Bronchial epithelial cell (primary cell): Measurements from ENCODE around the gene UBB. TPM values are rescaled to one million over a fixed set of nuclear protein-coding genes. Genes with fewer than 3 reads are reported as not detected.
"Not testable (repeated sequence)": the region's sequence is repeated elsewhere in the genome, so short reads cannot be mapped to it uniquely, and the experiment has no call there.

ENCODE experiments used
- DNase-seq: peaks from one replicate; pipeline ENCODE4 v3.0.0-alpha.2; 2010; ENCODE audit warnings: low read depth
- FAIRE-seq: peaks from 2 replicates; lab custom pipeline; 2011; peaks lifted over from hg19 to GRCh38; lab: Jason Lieb, UNC
- H3K27me3 ChIP-seq: 2 replicates; pipeline ENCODE4 v1.5.1; 2011; ENCODE audit warnings: low read length; ENCODE audit not compliant: control insufficient read depth, insufficient read depth
- H3K36me3 ChIP-seq: 2 replicates; pipeline ENCODE4 v1.5.1; 2011; ENCODE audit warnings: low read length; ENCODE audit not compliant: control insufficient read depth, insufficient read depth
- H3K4me3 ChIP-seq: 2 replicates; pipeline ENCODE4 v1.5.1; 2011; ENCODE audit warnings: mild to moderate bottlenecking, low read depth, low read length, control low read depth
- CTCF ChIP-seq: IDR thresholded peaks from 2 replicates; pipeline ENCODE4 v1.5.1; 2011; ENCODE audit warnings: mild to moderate bottlenecking, moderate library complexity, low read length, control low read depth, inconsistent platforms; ENCODE audit not compliant: insufficient read depth, severe bottlenecking
- total RNA-seq: library from RNA; depleted of rRNA; stranded (reverse); fragments of >200 nt; gene quantifications from 2 replicates; pipeline ENCODE4 v1.2.1, GENCODE V29; 2014

The UBB gene
- total RNA-seq, 1 donor from 2014 or later = 766 TPM

GRCh38 chr17:16391451-16391850, 10.6 kb downstream of the UBB start:
- DNase-seq (no peak), FAIRE-seq (no peak)
- H3K27me3 ChIP-seq = no peaks in the 10 kb centered on the region
- H3K4me3 ChIP-seq = no peak overlapping the region
- H3K36me3 ChIP-seq = no peaks in the 10 kb centered on the region
- TF ChIP-seq CTCF = no peak

- not testable (repeated sequence) for H3K27me3 ChIP-seq, DNase-seq, H3K36me3 ChIP-seq, FAIRE-seq, H3K4me3 ChIP-seq
Measured at GRCh38 chr17:16392491-16392890, 11.6 kb downstream of the UBB start.

- not testable (repeated sequence) for H3K4me3 ChIP-seq, H3K27me3 ChIP-seq, FAIRE-seq, H3K36me3 ChIP-seq, DNase-seq
Measured at GRCh38 chr17:16395887-16396286, 15.0 kb downstream of the UBB start.

- H3K36me3 ChIP-seq, H3K27me3 ChIP-seq, DNase-seq, FAIRE-seq, H3K4me3 ChIP-seq: not testable (repeated sequence)
Measured at GRCh38 chr17:16396693-16397092, 15.8 kb downstream of the UBB start.

- Histone ChIP-seq H3K27me3 (no peaks in the 10 kb centered on the region), H3K4me3 (no peak overlapping the region), H3K36me3 (no peaks in the 10 kb centered on the region)
- no peak for TF ChIP-seq CTCF
- DNase-seq = peak; percentile 46
- no peak for FAIRE-seq
Measured at GRCh38 chr17:16398270-16399267, 17.7 kb downstream of the UBB start.

GRCh38 chr17:16403847-16404246, 23.0 kb downstream of the UBB start:
- not testable (repeated sequence) for FAIRE-seq

GRCh38 chr17:16406742-16407674, 26.1 kb downstream of the UBB start:
- H3K27me3 ChIP-seq = no peaks in the 10 kb centered on the region
- no peak for TF ChIP-seq CTCF
- no peak for FAIRE-seq
- DNase-seq = no peak
- peak overlapping the region; percentile 38 for H3K4me3 ChIP-seq
- no peaks in the 10 kb centered on the region for H3K36me3 ChIP-seq

More at GRCh38 chr17:16403847-16404246, 23.0 kb downstream of the UBB start:
- H3K36me3 ChIP-seq, H3K4me3 ChIP-seq, DNase-seq, H3K27me3 ChIP-seq: not testable (repeated sequence)
